ENCODE data around the gene ISYNA1. TPM values are rescaled to one million over a fixed set of nuclear protein-coding genes. Genes with fewer than 3 reads are reported as not detected.

Gene ISYNA1
- total RNA-seq, 1 donor from 2014 or later = 251 TPM

DNA sequence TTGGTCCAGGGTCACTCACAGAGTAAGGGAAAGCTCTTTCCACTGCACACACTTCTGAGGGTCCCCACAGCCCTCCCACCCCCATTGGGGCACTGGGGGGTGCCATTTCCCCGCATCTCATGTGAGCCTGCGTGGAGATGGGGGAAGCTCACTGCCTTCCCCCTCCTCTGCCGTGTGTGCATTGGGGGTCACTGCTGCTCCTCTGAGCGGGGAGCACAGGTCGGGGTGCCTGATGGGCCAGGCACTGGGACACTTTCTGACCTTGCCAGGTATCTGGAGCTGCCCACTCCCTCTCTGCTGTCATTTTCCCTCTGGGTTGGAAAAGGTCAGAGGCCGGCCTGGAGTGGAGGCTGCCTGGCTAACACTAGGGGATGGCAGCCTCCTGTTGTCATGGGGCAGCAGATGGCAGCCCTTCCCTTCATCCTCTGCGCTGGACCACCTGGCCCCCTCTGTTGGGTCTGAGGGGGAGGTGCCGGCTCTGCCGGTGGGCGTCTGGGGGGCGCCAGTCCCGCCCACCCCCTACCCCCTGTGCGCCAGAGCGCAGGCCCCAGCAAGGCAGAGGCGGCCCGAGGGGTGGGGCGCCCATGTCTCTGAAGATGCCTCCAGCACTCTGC lies 9.7 kb downstream of the ISYNA1 start:
- Mint-ChIP-seq H3K4me3 (peak overlapping the region; percentile 68), H3K27me3 (ENCODE audit: low read depth) (no peaks in the 10 kb centered on the region), H3K9me3 (no peaks in the 10 kb centered on the region), H3K4me1 (peaks cover 22% of the 10 kb centered on the region), H3K27ac (ENCODE audit: unreplicated experiment) (no peak overlapping the region), H3K36me3 (ENCODE audit: low read depth) (no peaks in the 10 kb centered on the region)
- TF ChIP-seq, protein P1, sequence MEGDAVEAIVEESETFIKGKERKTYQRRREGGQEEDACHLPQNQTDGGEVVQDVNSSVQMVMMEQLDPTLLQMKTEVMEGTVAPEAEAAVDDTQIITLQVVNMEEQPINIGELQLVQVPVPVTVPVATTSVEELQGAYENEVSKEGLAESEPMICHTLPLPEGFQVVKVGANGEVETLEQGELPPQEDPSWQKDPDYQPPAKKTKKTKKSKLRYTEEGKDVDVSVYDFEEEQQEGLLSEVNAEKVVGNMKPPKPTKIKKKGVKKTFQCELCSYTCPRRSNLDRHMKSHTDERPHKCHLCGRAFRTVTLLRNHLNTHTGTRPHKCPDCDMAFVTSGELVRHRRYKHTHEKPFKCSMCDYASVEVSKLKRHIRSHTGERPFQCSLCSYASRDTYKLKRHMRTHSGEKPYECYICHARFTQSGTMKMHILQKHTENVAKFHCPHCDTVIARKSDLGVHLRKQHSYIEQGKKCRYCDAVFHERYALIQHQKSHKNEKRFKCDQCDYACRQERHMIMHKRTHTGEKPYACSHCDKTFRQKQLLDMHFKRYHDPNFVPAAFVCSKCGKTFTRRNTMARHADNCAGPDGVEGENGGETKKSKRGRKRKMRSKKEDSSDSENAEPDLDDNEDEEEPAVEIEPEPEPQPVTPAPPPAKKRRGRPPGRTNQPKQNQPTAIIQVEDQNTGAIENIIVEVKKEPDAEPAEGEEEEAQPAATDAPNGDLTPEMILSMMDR (conservative IDR thresholded peaks at IDR 0.05) = no peak
- no peak for DNase-seq (ENCODE audit: low read depth, low spot score)

DNA sequence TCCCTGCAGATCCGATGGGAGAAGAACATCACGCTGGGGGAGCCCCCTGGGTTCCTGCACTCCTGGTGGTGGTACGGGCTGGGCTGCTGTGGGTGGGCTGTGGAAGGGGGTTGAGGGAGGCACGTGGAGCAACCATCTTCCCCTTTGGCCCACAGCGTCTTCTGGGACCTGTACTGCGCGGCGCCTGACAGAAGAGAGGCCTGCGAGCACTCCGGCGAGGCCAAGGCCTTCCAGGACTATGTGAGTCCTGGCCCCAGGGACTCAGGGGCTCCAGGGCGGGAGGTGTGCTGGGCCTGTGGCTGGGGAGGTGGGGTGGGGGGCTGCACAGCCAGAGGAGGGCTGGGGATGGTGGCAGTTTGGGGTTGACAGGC lies 10.2 kb downstream of the ISYNA1 start:
- DNase-seq (ENCODE audit: low read depth, low spot score) = no peak
- H3K36me3 Mint-ChIP-seq (ENCODE audit: low read depth) = no peaks in the 10 kb centered on the region
- H3K9me3 Mint-ChIP-seq = no peaks in the 10 kb centered on the region
- TF ChIP-seq, protein P1 (conservative IDR thresholded peaks at IDR 0.05) = no peak
- H3K27me3 Mint-ChIP-seq (ENCODE audit: low read depth) = peaks cover 2% of the 10 kb centered on the region
- H3K27ac Mint-ChIP-seq (ENCODE audit: unreplicated experiment) = peak overlapping the region; percentile 35
- H3K4me3 Mint-ChIP-seq = no peak overlapping the region
- H3K4me1 Mint-ChIP-seq = peaks cover 27% of the 10 kb centered on the region

DNA sequence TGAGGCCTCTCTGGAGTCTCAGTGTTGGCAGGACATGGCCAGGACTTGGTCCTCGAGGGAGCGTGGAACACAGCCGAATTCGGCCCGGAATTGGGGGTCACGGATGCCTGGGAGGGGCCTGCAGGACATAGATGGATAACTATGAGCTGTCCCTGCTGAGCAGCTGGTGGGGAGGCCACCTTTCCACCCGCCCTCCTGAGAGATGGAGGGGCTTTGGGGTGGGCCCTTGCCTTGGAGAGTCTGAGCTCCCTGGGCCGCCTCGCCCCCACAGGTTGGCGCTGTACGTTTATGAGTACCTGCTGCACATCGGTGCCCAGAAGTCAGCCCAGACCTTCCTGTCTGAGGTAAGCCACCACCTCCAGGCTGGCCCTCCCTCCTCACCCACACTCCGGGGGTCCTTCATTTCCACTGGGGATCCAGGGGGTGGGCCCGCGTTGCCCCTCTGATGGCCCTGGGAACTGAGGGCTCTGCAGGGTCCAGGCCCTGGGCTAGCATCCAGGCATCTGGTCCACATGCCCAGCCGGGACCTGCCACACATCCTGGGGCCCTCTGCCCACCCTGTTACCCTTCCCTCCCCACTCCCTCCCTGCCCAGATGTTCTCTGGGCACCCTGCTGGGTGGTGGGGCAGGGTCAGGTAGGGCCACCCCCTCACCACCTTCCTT lies 10.7 kb downstream of the ISYNA1 start:
- TF ChIP-seq, protein P1 (conservative IDR thresholded peaks at IDR 0.05) = no peak
- no peak for DNase-seq (ENCODE audit: low read depth, low spot score)
- Mint-ChIP-seq H3K36me3 (ENCODE audit: low read depth) (no peaks in the 10 kb centered on the region), H3K27ac (ENCODE audit: unreplicated experiment) (no peak overlapping the region), H3K27me3 (ENCODE audit: low read depth) (peaks cover 2% of the 10 kb centered on the region), H3K4me3 (no peak overlapping the region), H3K4me1 (peaks cover 26% of the 10 kb centered on the region), H3K9me3 (no peaks in the 10 kb centered on the region)

DNA sequence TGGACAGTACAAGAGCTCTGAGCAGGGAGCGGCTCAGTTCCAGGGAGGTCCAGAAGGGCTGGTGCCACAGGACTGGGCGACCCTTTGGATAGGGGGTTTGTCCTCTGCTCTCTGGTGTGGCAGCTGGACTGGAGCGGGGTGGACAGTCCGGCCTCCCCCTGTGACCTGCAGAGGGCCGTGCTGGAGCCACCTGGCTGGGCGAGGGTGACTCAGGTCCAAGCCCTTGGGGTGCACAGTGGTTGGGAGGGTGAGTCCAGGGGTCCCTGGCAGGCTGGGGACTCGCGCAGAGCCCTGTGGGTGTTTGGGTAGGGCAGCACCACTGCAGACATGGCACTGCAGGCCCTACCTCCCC lies 11.5 kb downstream of the ISYNA1 start:
- H3K27me3 Mint-ChIP-seq (ENCODE audit: low read depth) = peaks cover 2% of the 10 kb centered on the region
- no peak overlapping the region for H3K27ac Mint-ChIP-seq (ENCODE audit: unreplicated experiment)
- H3K36me3 Mint-ChIP-seq (ENCODE audit: low read depth) = no peaks in the 10 kb centered on the region
- no peak for DNase-seq (ENCODE audit: low read depth, low spot score)
- no peaks in the 10 kb centered on the region for H3K9me3 Mint-ChIP-seq
- TF ChIP-seq, protein P1 (conservative IDR thresholded peaks at IDR 0.05) = no peak
- peaks cover 24% of the 10 kb centered on the region for H3K4me1 Mint-ChIP-seq
- peak overlapping the region; percentile 58 for H3K4me3 Mint-ChIP-seq

DNA sequence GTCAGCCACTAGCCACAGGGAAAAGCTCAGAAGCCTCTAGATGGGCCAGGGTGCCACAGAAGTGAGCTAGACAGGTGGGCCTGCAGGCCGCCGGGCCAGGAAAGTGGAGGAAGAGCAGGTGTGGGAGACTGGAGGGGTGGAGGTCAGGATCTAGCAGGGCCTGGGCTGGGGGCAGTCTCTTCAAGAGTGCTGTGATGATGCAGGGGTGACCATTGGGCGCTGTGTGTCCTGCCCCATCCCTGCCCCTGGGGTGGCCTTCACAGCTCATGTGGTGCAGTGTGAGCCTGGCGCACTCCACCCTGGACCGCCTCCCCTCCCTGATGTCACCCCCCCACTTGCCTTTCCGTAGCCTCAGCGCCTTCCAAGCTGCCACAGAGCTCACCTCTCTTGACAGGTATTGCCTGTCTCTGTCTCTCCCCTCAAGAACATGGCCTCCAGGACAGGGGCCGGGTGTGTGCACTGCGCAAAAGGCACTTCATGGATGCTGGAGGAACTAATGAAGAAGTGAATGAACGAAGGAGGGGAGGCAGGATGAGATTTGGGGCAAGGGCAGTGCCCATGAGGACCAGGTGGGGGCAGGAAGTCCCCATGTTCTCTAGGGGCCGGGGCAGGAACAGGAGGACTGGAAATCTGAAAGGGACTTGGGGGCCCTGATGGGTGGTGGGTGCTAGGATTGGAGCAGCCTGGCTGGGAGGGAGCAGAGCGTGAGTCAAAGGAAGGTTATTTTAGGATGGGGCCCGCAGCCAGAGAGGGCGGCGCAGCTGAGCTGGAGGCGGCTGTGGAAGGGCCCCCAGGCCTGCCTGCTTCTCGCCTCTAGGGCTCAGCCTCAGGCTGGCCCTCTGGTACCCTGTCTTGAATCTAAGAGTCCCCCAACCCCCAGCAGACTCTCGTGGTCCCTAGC lies 12.2 kb downstream of the ISYNA1 start:
- no peak for DNase-seq (ENCODE audit: low read depth, low spot score)

More for the DNA sequence above, 12.2 kb downstream of the ISYNA1 start:
- H3K4me1 Mint-ChIP-seq = peaks cover 24% of the 10 kb centered on the region
- no peak overlapping the region for H3K27ac Mint-ChIP-seq (ENCODE audit: unreplicated experiment)
- H3K4me3 Mint-ChIP-seq = peak overlapping the region; percentile 58
- no peaks in the 10 kb centered on the region for H3K36me3 Mint-ChIP-seq (ENCODE audit: low read depth)
- H3K27me3 Mint-ChIP-seq (ENCODE audit: low read depth) = peaks cover 4% of the 10 kb centered on the region
- no peaks in the 10 kb centered on the region for H3K9me3 Mint-ChIP-seq
- TF ChIP-seq, protein P1 (conservative IDR thresholded peaks at IDR 0.05) = no peak

Data from neural crest cell (in vitro differentiated cells).